ENCODE results near the gene NNAT. TPM values are rescaled to one million over a fixed set of nuclear protein-coding genes. Genes with fewer than 3 reads are reported as not detected.

NNAT gene
- total RNA-seq, 1 experiment from 2014 or later: not detected

DNA sequence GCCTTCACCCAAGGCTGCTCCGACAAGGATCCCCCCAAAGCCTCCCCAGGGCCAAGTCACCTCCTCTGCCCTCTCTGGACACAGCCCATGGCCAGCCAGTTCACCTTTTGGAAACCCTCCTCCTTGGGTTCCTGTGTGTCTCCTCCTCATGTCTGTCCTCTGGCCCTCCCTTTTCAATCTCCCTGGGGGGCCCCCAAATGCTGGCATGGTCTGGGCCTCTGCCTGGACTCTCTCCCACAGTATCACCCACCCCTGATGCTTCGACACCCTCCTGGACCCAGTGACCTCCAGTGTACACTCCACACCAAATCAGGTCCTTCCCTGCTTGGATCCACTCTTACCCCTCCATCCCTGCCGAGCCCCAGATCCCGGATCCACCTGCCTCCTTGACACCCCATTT is 46.7 kb upstream of the NNAT start:
- H3K9me3 Mint-ChIP-seq (ENCODE audit: unreplicated experiment): no peaks in the 10 kb centered on the region
- CTCF ChIA-PET: no interaction called here
- TF ChIP-seq, protein P1, sequence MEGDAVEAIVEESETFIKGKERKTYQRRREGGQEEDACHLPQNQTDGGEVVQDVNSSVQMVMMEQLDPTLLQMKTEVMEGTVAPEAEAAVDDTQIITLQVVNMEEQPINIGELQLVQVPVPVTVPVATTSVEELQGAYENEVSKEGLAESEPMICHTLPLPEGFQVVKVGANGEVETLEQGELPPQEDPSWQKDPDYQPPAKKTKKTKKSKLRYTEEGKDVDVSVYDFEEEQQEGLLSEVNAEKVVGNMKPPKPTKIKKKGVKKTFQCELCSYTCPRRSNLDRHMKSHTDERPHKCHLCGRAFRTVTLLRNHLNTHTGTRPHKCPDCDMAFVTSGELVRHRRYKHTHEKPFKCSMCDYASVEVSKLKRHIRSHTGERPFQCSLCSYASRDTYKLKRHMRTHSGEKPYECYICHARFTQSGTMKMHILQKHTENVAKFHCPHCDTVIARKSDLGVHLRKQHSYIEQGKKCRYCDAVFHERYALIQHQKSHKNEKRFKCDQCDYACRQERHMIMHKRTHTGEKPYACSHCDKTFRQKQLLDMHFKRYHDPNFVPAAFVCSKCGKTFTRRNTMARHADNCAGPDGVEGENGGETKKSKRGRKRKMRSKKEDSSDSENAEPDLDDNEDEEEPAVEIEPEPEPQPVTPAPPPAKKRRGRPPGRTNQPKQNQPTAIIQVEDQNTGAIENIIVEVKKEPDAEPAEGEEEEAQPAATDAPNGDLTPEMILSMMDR (IDR thresholded peaks at IDR 0.05; ENCODE audit: unreplicated experiment): no peak
- intact Hi-C loops (cut with micrococcal nuclease): no loop called here
- no peak overlapping the region for H3K27ac Mint-ChIP-seq (ENCODE audit: low read depth, unreplicated experiment)
- POLR2A ChIA-PET: interaction anchor here (0.9 kb wide), 1 partner anchor 17 kb away, joined by 3 read pairs; no protein-coding TSS in a partner anchor
- H3K4me1 Mint-ChIP-seq (ENCODE audit: insufficient read depth, unreplicated experiment): no peaks in the 10 kb centered on the region
- H3K36me3 Mint-ChIP-seq (ENCODE audit: insufficient read depth, unreplicated experiment): peaks cover 6% of the 10 kb centered on the region
- no peak for DNase-seq (ENCODE audit: unreplicated experiment)
- no peak overlapping the region for H3K4me3 Mint-ChIP-seq (ENCODE audit: unreplicated experiment)
- no TSS peak for BruUV-seq (replicated peaks)
- H3K27me3 Mint-ChIP-seq (ENCODE audit: insufficient read depth, unreplicated experiment): peaks cover 60% of the 10 kb centered on the region

GRCh38 chr20:37475252-37475651 is 45.8 kb upstream of the NNAT start:
- peaks cover 6% of the 10 kb centered on the region for H3K36me3 Mint-ChIP-seq (ENCODE audit: insufficient read depth, unreplicated experiment)
- H3K27me3 Mint-ChIP-seq (ENCODE audit: insufficient read depth, unreplicated experiment): peaks cover 65% of the 10 kb centered on the region
- ChIA-PET CTCF (interaction anchor here (0.6 to 0.7 kb wide), 2 partner anchors 13 to 41 kb away, joined by 3 to 5 read pairs; no protein-coding TSS in a partner anchor), POLR2A (no interaction called here)
- no peak overlapping the region for H3K4me3 Mint-ChIP-seq (ENCODE audit: unreplicated experiment)
- no TSS peak for BruUV-seq (replicated peaks)
- H3K9me3 Mint-ChIP-seq (ENCODE audit: unreplicated experiment): no peaks in the 10 kb centered on the region
- no peak overlapping the region for H3K27ac Mint-ChIP-seq (ENCODE audit: low read depth, unreplicated experiment)
- intact Hi-C loops (cut with micrococcal nuclease): no loop called here
- TF ChIP-seq, protein P1 (IDR thresholded peaks at IDR 0.05; ENCODE audit: unreplicated experiment): no peak
- no peaks in the 10 kb centered on the region for H3K4me1 Mint-ChIP-seq (ENCODE audit: insufficient read depth, unreplicated experiment)
- DNase-seq (ENCODE audit: unreplicated experiment): no peak

- peaks cover 6% of the 10 kb centered on the region for H3K36me3 Mint-ChIP-seq (ENCODE audit: insufficient read depth, unreplicated experiment)
- TF ChIP-seq, protein P1 (IDR thresholded peaks at IDR 0.05; ENCODE audit: unreplicated experiment): no peak
- ChIA-PET POLR2A (interaction anchor here (1.1 to 1.2 kb wide), 2 partner anchors 26 to 51 kb away, joined by 3 to 4 read pairs; partner anchors contain the start of gene BLCAP), CTCF (interaction anchor here (1.0 to 1.1 kb wide), 3 partner anchors 9 to 41 kb away, joined by 3 read pairs; no protein-coding TSS in a partner anchor)
- H3K27me3 Mint-ChIP-seq (ENCODE audit: insufficient read depth, unreplicated experiment): peaks cover 82% of the 10 kb centered on the region
- no peak overlapping the region for H3K27ac Mint-ChIP-seq (ENCODE audit: low read depth, unreplicated experiment)
- H3K4me1 Mint-ChIP-seq (ENCODE audit: insufficient read depth, unreplicated experiment): no peaks in the 10 kb centered on the region
- no peak for DNase-seq (ENCODE audit: unreplicated experiment)
- H3K4me3 Mint-ChIP-seq (ENCODE audit: unreplicated experiment): no peak overlapping the region
- intact Hi-C loops (cut with micrococcal nuclease): no loop called here
- BruUV-seq (replicated peaks): no TSS peak
- no peaks in the 10 kb centered on the region for H3K9me3 Mint-ChIP-seq (ENCODE audit: unreplicated experiment)
Observed at GRCh38 chr20:37477041-37477440, 44.0 kb upstream of the NNAT start.

- POLR2A ChIA-PET: interaction anchor here (1.3 kb wide), 1 partner anchor 10 kb away, joined by 4 read pairs; no protein-coding TSS in a partner anchor
- TF ChIP-seq, protein P1 (IDR thresholded peaks at IDR 0.05; ENCODE audit: unreplicated experiment): no peak
- no TSS peak for BruUV-seq (replicated peaks)
- Mint-ChIP-seq H3K27ac (ENCODE audit: low read depth, unreplicated experiment) (no peak overlapping the region), H3K27me3 (ENCODE audit: insufficient read depth, unreplicated experiment) (peaks cover 79% of the 10 kb centered on the region), H3K4me3 (ENCODE audit: unreplicated experiment) (no peak overlapping the region), H3K9me3 (ENCODE audit: unreplicated experiment) (no peaks in the 10 kb centered on the region), H3K36me3 (ENCODE audit: insufficient read depth, unreplicated experiment) (peaks cover 6% of the 10 kb centered on the region), H3K4me1 (ENCODE audit: insufficient read depth, unreplicated experiment) (no peaks in the 10 kb centered on the region)
- DNase-seq (ENCODE audit: unreplicated experiment): no peak
- CTCF ChIA-PET: no interaction called here
- intact Hi-C loops (cut with micrococcal nuclease): no loop called here
Observed at GRCh38 chr20:37479266-37479665, 41.8 kb upstream of the NNAT start.

Measured in MCF 10A (cell line).